ENCODE results near the gene TPX2.
A peak's percentile ranks its signal among the peaks of the same experiment; 100 is the strongest.
"Not testable (repeated sequence)": the region's sequence is repeated elsewhere in the genome, so short reads cannot be mapped to it uniquely, and the experiment has no call there.

The TPX2 gene

DNA sequence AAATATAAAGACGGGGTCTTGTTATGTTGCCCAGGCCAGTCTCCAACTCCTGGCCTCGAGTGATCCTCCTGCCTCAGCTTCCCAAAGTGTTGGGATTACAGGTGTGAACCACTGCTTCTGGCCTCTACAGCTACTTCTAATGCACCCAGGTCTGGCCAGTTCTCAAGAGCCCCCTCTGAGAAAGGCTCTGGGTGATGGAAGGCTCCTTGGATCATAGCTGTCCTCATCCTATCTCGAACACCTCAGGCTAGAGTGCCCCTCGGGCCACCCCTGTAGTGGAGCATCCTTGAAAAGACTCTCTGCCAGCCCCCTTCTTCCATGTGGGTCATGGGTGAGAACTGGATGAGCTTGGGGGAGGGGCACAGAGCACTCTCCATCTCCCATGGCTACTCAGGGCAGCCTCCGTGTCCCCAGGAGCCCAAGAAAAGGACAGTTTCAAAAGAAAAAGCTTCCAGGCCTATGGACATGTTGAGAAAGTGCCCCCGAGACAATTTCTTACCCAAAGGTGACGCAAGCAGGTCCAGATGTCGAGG, 79.4 kb downstream of the TPX2 start:
- DNase-seq = no peak

DNA sequence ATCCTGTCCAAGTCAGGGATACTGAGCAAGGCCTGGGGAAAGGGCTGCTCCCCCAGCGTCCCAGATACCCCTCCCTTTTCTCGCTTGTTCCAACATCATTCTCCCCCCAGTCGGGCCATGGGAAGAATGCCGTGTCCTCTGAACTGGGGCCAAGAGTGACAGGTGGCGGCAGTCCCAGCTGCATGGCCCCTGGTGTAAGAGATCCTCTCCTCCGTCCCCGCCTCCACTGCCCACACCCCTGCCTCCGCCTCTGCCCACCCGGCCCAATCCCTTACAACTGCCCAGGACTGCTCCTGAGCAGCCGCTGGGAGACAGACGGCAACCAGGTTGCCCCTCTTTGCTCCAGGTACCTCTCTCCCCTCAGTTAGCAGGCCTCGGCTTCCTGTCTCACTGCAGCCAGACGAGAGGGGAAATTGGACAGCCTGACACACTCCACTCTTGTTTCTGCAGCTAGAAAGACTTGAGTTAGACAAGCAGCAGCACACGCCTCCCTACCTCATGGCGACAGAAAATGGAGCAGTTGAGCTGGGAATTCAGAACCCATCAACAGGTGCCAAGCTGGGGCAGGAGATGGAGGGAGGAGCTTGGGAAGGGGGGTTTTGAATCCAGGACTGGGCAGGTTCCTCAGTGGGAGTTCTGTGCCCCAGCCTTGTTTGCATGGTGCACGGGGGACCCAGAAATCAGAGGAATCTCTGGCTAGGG, 80.1 kb downstream of the TPX2 start, which contains the start of gene MYLK2:
Gene MYLK2, plus strand, starts transcription at position 274 of the 702 bp plus-strand sequence. Its CDS starts 225 bp downstream, at position 499.
- no peak for DNase-seq

DNA sequence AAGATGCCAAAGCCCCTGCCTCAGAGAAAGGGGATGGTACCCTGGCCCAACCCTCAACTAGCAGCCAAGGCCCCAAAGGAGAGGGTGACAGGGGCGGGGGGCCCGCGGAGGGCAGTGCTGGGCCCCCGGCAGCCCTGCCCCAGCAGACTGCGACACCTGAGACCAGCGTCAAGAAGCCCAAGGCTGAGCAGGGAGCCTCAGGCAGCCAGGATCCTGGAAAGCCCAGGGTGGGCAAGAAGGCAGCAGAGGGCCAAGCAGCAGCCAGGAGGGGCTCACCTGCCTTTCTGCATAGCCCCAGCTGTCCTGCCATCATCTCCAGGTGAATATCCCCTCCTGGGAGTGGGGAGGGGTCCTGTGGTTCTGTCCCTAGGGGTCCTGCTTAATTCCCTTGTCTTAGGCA, 81.1 kb downstream of the TPX2 start:
- no peak for DNase-seq

DNA sequence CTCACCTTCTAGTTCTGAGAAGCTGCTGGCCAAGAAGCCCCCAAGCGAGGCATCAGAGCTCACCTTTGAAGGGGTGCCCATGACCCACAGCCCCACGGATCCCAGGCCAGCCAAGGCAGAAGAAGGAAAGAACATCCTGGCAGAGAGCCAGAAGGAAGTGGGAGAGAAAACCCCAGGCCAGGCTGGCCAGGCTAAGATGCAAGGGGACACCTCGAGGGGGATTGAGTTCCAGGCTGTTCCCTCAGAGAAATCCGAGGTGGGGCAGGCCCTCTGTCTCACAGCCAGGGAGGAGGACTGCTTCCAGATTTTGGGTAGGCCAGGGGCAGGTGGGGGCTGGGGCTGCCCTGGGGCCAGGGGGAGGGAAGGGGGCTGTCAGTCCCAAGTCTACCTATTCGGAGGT, 82.3 kb downstream of the TPX2 start:
- no peak for DNase-seq

DNA sequence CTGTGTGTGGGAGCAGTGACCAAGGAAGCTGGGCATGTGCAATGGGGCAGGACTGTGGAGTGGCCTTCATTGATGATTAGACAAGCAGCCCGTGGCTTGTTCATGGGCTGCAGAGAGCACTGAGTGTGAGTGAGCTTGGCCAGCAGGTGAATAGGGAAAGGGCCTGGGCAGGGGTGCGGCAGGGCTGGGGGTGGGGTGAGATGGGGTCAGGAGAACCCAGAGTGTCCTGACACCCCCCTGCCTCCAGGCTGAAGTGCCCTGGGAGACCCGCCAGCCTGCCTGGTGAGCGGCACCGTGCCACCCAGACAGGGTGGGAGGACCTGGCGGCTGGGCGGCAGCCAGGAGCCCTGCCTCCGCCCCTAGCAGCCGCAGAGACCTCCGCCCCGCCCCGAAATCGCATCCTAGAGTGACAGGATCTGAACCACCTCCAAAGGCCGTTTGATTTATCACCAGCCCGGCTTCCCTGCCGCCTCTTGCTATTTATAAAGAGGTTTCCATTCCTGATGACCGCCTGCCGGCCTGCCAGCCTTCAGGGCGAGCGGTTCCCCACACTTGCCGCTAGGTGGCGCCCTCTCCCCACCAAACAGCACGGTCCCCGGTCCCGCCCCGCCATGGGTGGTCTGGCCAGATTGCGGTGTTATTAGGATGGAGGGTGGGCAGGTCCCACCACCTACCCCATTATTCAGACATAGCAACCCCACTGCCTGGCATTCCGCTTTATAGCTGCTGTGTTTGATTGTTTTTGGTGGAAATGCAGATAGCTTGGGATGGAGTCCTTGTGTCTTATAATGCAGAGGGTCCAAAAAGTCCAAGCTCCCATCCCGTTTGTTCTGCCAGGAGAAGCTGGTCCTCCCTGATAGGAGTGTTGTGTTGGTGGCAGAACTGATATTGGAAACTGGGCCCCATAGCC, 83.6 kb downstream of the TPX2 start:
- DNase-seq = peak; percentile 80

DNA sequence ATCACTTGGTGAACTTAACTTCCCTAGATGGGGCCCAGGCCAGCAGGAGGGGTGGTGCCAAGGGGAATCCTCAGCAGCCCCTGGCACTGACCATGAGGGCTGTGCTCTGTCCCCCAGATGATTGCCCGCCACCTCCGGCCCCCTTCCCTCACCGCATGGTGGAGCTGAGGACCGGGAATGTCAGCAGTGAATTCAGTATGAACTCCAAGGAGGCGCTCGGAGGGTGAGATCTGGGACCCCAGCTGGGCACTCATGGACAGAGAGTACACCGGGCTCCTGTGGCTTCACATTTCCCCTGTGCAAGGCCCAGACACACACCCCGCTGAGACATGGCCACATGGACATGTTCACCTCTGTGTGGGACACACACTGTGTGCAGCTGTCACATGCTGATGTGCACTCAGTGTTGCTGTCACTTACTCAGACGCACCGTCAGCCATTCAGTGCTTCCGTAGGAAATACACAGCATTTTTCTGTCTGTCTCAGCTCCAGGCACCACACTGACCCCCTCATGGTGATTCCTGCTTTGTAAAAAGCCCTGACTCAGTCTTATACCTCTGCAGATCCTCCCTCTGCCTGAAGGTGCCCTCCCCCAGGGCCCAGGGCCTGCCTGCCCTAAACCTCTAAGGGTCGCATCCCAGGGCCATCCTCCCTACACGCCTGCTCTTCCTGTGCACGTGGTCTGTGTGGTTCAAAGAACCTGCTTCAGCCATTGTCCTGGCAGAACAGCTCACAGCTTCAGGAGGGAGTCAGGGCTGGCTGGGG, 84.5 kb downstream of the TPX2 start:
- no peak for DNase-seq

DNA sequence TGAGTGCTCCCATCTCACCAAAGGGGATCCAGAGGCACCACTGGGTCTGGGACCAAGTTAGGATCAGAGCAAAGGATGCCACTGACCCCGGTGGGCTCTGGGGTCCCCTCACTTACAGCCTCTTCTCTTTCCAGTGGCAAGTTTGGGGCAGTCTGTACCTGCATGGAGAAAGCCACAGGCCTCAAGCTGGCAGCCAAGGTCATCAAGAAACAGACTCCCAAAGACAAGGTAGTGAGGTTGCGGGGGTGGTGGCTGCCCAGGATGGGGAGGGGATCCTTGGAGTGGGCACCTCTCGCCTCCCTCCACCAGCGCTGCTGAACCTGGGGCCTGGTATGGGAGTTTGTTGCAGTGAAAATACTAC, 85.0 kb downstream of the TPX2 start:
- DNase-seq = no peak

DNA sequence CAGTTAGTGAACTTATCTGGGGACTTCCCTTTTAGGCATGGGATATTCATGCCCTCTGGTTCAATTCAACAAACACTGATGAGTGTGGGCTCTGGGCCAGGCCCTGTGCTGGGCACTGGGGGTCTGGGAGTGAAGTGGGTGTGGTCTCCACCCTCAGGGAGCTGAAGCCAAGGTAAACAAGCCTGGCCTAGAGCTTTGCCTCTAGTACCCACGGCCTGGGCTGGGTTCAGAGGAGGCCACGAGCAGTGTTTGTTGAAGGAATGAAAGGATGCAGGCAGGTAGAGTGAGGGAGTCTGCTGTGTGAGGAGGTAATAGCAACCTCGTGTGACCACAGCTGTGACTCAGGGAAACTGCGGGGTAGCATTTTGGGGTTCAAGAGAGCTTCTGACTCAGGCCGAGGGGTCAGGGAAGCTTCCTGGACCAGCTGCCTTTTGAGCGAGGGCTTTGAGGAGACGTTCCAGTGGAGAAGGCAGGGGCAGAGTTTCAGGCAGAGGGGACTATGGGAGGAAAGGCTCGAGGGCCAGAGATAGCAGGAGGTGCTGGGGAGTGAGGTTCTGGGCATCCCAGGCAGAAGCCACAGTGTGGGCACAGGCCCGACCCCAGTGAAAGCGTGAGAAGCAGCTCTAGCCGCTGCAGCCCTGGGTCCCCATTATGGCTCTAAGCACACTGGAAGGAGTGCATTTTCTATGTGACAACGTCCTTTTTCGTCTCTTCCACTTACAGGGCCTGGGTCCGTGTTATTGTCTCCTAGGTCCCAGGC, 85.6 kb downstream of the TPX2 start:
- DNase-seq = no peak

DNA sequence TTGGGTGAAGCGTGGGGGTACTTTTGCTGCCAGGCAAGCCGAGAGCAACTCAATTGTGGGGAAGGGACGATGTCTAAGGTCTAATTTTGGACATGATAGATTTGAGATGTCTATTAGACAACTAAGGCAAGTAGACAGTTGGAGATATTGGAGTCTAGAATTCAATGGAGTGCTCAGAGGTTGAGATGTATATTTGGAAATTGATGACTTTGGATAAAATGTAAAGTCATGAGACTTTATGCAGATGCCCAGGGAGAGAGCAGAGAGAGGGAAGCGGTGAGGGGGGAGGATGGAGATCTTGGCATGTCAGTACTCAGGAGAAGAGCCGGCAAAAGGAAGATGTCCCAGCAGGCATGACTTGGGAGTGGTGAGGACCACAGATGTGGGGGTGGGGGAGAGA, 87.0 kb downstream of the TPX2 start:
- no peak for DNase-seq

DNA sequence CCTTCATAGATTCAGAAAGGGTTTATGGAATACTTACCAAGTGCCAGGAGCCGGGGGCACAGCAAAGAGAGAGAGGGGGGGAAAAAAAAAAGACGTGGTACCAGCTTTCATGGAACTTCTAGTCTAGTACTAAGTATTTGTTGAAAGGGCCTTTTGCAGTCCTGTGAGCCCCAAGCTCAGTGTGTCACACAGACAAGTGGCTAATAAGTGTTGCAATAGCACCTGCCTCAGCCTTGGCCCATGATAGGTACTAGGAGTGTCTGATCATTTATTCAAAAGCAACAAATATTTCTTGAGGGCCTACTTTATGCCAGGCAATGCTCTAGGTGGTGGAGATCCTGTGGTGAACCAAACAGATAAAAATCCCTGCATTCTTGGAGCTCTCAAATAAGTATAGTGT, 88.0 kb downstream of the TPX2 start:
- no peak for DNase-seq

DNA sequence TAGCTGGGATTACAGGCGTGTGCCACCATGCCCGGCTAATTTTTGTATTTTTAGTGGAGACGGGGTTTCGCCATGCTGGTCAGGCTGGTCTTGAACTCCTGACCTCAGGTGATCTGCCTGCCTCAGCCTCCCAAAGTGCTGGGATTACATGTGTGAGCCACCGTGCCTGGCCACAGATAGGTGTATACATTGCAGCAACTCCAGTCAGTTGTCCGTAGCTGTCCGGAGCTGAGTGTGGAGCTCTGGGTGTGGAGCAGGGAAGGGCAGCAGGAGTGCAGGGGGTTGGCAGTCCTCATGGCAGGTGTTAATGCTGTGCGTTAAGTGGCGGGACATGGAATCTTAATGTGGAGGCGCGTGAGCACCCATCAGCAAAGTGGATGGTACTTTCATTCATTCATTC, 88.9 kb downstream of the TPX2 start:
- DNase-seq = not testable (repeated sequence)

DNA sequence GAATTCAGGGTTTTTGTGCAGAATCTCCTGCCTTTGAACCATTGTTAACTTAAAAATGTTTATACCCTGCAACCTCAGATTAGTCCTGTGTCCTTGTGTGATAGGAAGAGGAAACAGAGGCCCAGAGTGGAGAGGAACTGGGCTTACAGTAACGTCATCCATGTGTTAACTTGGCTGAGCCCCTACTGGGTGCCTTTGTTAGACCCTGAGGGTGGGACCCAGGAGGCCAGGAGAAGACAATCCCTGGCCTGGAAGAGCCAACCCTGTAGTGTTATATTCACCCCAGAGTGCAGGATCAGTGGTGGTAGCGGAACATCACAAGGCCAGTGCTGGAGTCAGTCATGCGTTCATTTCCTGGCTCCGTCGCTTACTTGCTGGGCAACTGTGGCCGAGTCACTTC, 90.6 kb downstream of the TPX2 start:
- no peak for DNase-seq

DNA sequence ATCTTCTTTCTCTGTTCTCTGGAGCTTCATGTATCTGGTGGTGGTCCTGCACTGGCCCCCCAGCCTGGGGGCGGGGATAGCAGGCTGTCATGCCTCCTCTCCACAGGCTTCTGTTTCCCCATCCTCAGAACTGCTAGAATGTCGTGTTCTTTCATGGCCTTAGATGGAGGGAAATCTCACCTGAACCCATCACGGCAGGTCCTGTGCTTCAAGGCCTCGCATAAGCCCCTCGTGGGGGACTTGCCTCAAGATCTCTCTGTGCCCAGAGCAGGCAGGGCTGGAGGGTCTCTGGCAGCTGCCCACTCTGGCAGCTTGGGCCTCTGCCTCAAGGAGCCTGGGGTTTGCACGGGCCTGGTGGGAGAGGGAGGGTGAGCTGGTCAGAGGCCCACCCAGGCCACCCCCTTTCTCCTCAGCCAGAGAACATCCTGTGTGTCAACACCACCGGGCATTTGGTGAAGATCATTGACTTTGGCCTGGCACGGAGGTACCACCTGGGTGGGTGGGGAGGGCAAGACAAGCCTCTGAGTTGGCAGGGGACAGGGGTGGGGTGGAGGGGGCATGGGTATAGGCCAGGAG, 91.4 kb downstream of the TPX2 start:
- no peak for DNase-seq

DNA sequence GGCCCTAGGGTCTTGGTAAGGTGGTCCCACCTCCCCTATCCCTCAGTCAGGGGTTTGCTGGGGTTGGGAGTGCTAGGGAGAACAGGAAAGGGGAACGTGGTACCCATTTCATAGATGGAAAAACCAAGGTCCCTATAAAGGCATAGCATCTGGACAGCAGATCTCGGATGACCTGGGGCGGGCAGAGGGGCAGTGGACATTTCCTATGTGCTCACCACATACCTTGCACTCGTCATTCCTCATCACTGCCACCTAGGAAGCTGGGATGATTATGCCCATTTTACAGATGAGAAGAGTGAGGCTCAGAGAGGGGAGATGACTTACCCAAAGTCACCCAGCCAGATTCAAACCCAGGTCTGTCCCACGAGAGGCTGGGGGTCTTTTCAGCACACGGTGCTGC, 92.1 kb downstream of the TPX2 start:
- DNase-seq = no peak

DNA sequence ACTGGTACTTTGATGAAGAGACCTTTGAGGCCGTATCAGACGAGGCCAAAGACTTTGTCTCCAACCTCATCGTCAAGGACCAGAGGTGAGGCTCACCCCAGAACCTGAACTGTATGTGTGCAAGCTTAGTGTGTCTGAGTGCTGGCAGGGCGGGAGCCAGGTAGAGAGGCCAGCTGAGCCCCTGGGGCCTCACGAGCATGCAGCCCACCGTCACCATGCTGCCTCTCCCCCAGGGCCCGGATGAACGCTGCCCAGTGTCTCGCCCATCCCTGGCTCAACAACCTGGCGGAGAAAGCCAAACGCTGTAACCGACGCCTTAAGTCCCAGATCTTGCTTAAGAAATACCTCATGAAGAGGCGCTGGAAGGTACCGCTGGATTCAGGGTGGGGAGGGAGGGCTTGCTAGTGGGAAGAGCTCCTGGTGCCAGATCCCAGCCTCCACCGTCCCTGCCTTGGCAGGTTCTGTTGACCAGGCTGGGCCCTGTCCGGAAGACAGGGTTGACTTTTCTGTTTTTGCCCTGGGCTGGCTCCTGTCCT, 92.7 kb downstream of the TPX2 start:
- DNase-seq = no peak

DNA sequence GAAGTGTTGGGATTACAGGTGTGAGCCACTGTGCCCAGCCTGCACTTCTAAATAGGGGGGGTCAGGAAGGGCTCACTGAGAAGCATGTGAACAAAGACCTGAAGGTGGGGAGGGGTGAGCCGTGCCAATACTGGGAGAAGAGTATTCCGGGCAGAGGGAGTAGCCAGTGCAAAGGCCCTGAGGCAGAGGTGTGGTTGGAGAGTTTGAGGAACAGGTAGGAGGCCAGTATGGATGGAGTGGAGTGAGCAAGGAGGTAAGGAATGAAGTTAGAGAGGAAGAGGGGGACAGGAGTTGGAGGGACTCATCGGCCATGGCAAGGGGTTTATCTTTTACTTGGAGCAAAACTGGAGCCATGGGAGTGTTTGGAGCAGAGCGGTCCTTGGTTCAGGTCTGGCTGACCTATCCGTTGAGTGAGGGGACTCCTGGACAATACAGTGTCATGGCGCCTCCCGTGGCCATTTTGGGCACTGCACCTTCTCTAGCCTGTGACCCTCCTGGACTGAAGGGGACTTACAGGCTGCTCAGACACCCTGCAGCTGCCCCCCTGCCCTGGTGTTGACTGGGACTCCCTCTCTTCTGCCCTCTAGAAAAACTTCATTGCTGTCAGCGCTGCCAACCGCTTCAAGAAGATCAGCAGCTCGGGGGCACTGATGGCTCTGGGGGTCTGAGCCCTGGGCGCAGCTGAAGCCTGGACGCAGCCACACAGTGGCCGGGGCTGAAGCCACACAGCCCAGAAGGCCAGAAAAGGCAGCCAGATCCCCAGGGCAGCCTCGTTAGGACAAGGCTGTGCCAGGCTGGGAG, 94.2 kb downstream of the TPX2 start:
- peak; percentile 74 for DNase-seq

DNA sequence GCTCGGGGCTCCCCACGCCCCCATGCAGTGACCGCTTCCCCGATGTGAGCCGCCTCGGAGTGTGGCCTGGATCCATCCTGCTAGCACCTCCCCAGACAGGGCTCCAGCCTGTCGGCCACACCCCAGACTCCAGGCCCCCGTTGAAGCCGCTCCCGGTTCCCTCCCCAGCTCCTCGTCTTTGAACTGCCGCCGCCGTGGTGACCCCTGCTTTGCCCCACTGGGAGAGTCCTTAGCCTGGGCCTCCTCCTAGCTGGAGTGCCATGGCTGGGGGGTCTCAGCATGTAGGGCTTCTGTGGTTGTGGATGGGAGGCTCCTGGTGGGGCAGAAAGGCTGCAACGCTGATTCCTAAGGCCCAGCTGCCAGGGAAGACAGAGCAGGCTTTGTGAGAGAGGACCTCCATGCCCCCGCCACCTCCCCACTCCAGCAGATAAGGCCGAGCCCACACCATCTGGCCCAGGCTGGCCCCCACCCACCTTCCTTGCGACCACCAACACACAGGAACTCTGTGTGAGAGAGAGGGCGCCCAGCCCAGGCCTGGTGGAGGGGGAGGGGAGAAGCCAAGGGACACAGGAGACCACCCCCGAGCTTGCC, 94.9 kb downstream of the TPX2 start:
- DNase-seq = no peak

DNA sequence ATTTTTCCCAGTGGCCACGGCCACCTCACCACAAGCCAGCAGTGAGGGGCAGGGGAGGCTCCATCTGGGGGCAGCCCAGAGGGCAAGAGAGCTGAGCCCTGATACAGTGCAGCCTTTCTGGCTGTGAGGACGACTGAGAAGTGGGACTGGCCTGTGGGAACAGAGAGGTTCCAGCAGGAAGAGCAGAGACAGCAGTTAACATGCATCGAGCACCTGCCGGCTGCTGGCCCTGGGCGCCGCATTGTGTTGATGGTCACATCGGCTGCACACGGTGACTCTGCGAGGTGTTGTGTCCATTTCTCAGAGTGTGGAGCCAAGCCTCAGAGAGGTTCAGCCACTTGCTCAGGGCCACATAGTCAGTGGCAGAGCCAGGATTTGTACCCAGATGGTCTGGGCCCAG, 96.5 kb downstream of the TPX2 start:
- DNase-seq = no peak

DNA sequence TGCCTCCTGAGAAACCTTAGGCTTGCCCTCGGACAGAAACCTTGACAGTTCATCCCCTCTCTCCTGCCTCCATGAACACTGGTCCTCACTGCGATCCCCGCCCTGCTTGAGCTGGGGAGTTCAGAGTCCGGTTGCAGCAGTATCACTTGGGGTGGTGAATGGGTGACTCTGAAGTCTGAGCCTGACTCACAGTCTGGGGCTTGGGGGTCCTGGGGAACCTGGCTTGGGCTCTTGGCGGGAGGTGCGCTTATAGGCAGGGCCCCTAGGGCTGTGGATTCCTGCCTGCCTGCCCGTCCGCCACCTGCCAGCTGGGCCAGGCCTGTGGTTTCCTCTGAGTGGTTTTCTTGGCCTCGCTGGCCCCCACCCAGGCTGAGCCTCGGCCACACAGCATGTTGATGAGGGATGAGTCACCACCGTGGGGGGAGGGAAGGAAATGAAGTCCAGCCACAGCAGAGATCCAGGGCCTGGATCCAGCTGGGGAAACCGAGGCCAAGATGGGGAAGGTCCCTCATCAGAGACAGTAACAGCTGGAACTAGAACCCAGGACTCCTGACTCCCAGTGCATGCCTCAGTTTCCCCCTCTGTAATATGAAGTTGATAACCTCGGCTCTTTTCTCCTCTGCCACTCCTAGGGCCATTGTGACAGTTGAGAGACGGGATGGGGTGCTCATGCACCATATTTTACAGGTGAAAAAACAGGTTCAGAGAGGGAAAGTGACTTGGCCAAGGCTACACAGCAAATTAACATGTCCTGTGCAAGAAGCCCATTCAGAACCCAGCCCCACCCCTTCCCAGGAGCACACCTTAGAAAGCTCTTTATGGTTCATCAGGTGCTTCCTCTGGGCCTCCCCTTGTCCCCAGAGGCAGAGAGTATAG, 97.1 kb downstream of the TPX2 start:
- peak; percentile 27 for DNase-seq

Data from stimulated activated CD4-positive, alpha-beta T cell treated with anti-CD3 and anti-CD28 coated beads, Interleukin-15, amount 100 ng/mL, for 24 hours (primary cell).